G401 (cell line): ENCODE measurements around the gene RAPGEF4. TPM values are rescaled to one million over a fixed set of nuclear protein-coding genes. Genes with fewer than 3 reads are reported as not detected.

Experiments used
- DNase-seq: peaks from one replicate; pipeline ENCODE4 v3.0.0-alpha.2; 2015; ENCODE audit warnings: low spot score
- in situ Hi-C: cut with HindIII; loops from 2 replicates; pipeline ENCODE4 v1.10.0; 2016; ENCODE audit warnings: low sequenced_read_pairs, mixed read lengths
- total RNA-seq: library from RNA; depleted of rRNA; stranded (reverse); fragments of >200 nt; shearing (Covaris generic); gene quantifications from 2 replicates; pipeline ENCODE4 v1.2.3, GENCODE V29; 2014

Gene RAPGEF4
- total RNA-seq, 1 experiment from 2014 or later = not detected

GRCh38 chr2:172944794-172945509 lies 209.3 kb downstream of the RAPGEF4 start:
- no peak for DNase-seq
- in situ Hi-C loops = no loop called here

DNA sequence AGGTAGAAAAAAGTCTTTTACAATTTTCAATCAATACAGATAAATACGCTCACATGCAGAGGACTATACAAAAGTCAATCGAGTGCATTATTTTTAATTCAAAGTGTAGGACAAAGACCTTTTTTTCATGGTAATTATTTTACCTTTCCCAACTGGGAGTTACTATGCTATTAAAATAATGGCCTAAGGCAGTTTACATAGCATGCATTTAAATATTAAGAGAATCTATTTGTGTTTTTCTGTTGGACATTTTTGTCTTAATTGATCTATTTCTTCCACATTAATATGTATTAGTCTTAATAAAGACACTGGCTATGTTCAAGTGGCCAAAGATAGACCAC lies 209.8 kb downstream of the RAPGEF4 start:
- in situ Hi-C loops = no loop called here
- DNase-seq = no peak

GRCh38 chr2:172947461-172948153 lies 212.0 kb downstream of the RAPGEF4 start:
- in situ Hi-C loops = no loop called here
- no peak for DNase-seq

DNA sequence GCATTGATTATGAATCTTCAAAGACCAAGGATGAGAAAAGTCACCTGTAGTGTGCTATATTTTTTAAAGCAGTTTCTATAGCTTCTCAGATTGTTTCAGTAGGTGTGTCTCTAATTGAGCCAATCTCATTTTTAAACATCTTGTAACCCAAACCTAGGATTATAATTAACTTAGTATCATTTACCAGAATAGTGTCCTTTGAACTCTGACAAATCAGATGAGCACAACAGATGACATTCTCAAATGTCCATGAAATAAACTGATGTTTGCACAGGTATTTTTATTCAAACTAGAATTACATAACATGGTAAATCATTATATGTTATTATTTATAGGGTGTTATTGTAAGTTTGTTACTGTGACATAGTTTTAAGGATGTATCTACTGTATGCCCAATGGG lies 213.9 kb downstream of the RAPGEF4 start:
- DNase-seq = no peak
- in situ Hi-C loops = no loop called here

GRCh38 chr2:172950565-172950964 lies 214.9 kb downstream of the RAPGEF4 start:
- no peak for DNase-seq
- in situ Hi-C loops = no loop called here

- in situ Hi-C loops = no loop called here
- DNase-seq = no peak
These were observed 215.9 kb downstream of the RAPGEF4 start for GRCh38 chr2:172951554-172951953.

DNA sequence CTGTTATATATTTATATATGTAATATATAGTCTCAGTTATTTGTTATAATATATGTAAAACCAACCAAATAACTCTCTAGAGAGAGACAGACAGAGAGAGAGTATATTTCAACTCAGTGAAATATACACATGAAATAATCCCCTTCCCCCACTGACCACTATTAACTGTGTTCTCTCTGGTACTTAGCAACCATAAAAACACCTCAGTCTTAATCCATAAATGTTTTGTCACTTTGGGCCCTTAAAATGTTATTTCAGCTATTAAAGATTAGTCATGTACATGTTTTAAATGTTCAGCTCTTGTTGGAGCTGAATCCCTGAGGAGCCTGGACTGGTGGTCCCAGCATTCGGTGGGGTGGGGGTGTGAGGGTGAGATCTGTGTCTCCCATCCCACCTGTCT lies 217.8 kb downstream of the RAPGEF4 start:
- DNase-seq = no peak
- in situ Hi-C loops = no loop called here

- DNase-seq = no peak
- in situ Hi-C loops = no loop called here
These were observed 218.6 kb downstream of the RAPGEF4 start for GRCh38 chr2:172953970-172954852.

DNA sequence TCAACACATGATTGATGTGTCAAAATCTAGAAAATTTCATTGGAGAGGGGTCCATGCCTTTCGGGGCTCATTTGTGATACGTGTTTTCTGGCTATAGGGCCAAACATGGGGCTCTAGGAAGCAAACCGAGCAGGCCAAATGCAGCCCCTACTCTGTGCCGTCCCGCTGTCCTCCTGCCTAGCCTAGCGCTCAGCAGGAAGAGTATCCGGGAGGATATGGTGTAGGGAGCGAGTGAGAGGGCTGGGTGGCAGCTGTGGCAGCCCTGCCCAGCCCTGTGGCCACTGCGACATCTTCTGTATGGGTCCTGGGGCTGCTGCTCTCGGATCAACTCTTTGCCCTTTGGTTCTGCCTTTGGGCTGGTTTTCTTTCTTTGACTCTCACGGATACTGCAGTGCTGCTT lies 219.9 kb downstream of the RAPGEF4 start:
- no peak for DNase-seq
- in situ Hi-C loops = no loop called here

- in situ Hi-C loops = no loop called here
- DNase-seq = no peak
These were observed 222.1 kb downstream of the RAPGEF4 start for GRCh38 chr2:172957734-172958133.

DNA sequence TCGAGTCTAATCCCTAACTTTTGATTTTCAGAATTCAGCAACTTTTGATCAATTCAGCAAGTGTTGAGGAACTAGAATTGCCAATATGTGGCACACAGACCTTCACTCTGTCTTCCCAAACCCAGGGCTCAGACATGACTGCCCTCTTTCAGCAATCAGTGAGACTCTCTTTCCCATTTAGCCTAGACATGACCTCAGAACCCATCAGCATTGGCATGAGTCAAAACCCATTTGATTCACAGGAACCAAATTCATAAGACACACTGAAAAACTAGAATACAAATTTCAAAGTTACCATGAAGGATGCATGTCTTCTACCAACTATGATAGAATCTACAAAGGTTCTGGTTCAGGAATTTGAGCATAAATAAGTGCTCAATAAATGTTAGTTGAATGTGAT lies 226.4 kb downstream of the RAPGEF4 start:
- in situ Hi-C loops = no loop called here
- DNase-seq = no peak

GRCh38 chr2:172962824-172963223 lies 227.2 kb downstream of the RAPGEF4 start:
- in situ Hi-C loops = no loop called here
- no peak for DNase-seq

GRCh38 chr2:172964511-172965139 lies 229.0 kb downstream of the RAPGEF4 start:
- no peak for DNase-seq
- in situ Hi-C loops = no loop called here

- no peak for DNase-seq
These were observed 230.0 kb downstream of the RAPGEF4 start for GRCh38 chr2:172965433-172966212.

DNA sequence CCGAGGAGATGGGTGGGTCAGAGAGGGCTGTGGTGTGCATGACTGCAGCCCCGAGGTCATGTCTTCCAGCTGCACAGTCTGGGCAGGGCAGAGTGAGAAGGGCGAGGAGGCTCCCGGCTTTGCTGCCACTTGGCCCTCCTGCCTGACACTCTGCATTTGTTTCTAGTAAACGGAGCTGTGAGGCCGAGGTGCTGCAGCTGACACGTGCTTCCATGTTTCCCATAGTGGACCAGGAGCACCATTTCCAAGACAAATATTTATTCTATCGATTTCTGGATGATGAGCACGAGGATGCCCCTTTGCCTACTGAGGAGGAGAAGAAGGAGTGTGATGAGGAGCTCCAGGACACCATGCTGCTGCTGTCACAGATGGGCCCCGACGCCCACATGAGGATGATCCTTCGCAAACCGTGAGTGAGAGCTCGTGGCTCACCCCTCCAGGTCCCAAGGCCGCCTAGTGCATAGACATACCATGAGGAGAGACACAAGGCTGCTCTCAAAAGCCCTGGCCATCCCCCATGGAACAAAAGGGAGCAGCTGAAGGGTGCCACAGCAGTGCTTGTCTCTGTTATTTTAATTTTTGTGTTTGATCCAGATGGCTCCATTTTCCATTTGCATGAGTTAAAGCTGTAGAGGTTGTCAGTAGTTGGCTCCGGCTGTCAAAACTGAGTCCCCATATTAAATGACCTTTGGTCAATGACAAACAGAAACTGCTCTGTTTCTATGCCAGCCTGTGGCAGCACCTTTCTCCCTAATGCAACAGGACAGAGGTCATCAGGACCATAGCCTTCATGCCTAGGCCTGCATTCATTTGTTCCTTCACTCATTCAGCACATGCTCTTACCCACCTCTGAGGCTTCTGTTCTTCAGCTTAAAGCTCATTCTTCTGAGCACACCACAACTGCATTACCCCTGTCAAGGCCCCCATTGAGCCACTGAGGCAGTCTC lies 231.7 kb downstream of the RAPGEF4 start:
- in situ Hi-C loops = no loop called here
- no peak for DNase-seq

More at GRCh38 chr2:172965433-172966212, 230.0 kb downstream of the RAPGEF4 start:
- in situ Hi-C loops = no loop called here

DNA sequence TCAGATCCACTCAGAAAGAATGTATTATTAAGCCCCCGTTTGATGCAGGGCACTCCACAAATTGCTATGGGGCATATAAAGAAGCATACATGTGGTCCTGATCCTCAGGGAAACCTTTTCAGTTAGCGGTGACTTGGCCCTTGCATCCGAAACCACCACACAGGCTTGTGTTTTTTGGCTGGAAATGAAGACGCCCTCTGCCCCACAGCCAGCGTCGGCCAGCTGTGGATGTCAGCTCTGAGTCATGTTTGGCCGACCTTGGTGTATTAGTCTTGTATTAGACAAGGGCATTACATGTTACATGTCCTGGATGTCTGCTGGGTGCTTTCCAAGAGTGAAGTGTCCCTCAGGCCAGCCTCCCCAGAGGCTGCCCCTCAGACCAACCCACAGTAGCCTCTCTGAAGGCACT lies 232.4 kb downstream of the RAPGEF4 start:
- in situ Hi-C loops = no loop called here
- no peak for DNase-seq

GRCh38 chr2:172969166-172969565 lies 233.5 kb downstream of the RAPGEF4 start:
- in situ Hi-C loops = no loop called here

DNA sequence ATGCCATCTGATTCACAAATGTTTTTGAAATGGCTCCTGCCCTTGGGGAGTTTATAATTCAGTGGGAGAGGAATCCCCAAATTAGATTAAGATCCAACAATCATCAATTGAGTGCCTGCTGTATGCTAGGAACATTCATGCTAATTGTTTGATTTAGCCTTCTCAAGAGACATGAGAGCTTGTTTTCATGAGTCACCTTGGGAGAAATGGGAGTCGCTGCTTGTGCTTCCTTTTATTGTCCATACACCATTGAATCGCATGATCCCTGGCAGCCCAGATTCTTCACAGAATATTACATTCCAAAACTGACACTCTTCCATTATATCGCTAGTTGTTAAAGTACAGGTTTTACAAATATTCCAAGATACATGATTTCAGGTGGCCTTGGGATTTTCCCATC lies 234.0 kb downstream of the RAPGEF4 start:
- in situ Hi-C loops = no loop called here
- no peak for DNase-seq

More at GRCh38 chr2:172969166-172969565, 233.5 kb downstream of the RAPGEF4 start:
- DNase-seq = no peak
